Measurements from ENCODE around the gene FBL. TPM values are rescaled to one million over a fixed set of nuclear protein-coding genes. Genes with fewer than 3 reads are reported as not detected.

The FBL gene
- total RNA-seq, 1 donor from 2014 or later: 194 TPM

- no peak for DNase-seq
Measured at GRCh38 chr19:39842693-39843435, 3.3 kb downstream of the FBL start.

- DNase-seq: no peak
Measured at GRCh38 chr19:39841041-39841440, 5.1 kb downstream of the FBL start.

- DNase-seq: no peak
Measured at GRCh38 chr19:39840492-39840891, 5.7 kb downstream of the FBL start.

GRCh38 chr19:39839678-39840327 lies 6.4 kb downstream of the FBL start:
- DNase-seq: peak; percentile 47

GRCh38 chr19:39838569-39838968 lies 7.6 kb downstream of the FBL start:
- DNase-seq: peak; percentile 52

- DNase-seq: no peak
Measured at GRCh38 chr19:39837978-39838377, 8.2 kb downstream of the FBL start.

- DNase-seq: no peak
Measured at GRCh38 chr19:39834287-39834841, 11.8 kb downstream of the FBL start.

GRCh38 chr19:39833464-39834286 lies 12.5 kb downstream of the FBL start, which contains the start of gene DYRK1B:
DYRK1B (minus strand) TSS chr19:39834162; CDS start chr19:39831867, 2,295 bp downstream.
- peak; percentile 99 for DNase-seq

GRCh38 chr19:39833160-39833463 lies 13.1 kb downstream of the FBL start:
- no peak for DNase-seq

GRCh38 chr19:39832341-39833083 lies 13.7 kb downstream of the FBL start:
- no peak for DNase-seq

- DNase-seq: no peak
Measured at GRCh38 chr19:39831679-39832078, 14.5 kb downstream of the FBL start.

- no peak for DNase-seq
Measured at GRCh38 chr19:39830847-39831246, 15.3 kb downstream of the FBL start.

GRCh38 chr19:39830406-39830805 lies 15.8 kb downstream of the FBL start:
- DNase-seq: no peak

- DNase-seq: no peak
Measured at GRCh38 chr19:39829702-39830275, 16.4 kb downstream of the FBL start.

GRCh38 chr19:39828654-39829032 lies 17.5 kb downstream of the FBL start:
- DNase-seq: no peak

GRCh38 chr19:39828015-39828653 lies 18.0 kb downstream of the FBL start:
- no peak for DNase-seq

- no peak for DNase-seq
Measured at GRCh38 chr19:39827216-39827615, 19.0 kb downstream of the FBL start.

- DNase-seq: no peak
Measured at GRCh38 chr19:39826311-39826945, 19.8 kb downstream of the FBL start.

GRCh38 chr19:39825531-39826076 lies 20.6 kb downstream of the FBL start:
- no peak for DNase-seq

- no peak for DNase-seq
Measured at GRCh38 chr19:39825093-39825463, 21.1 kb downstream of the FBL start.
